Transverse colon (tissue), 4 donors: ENCODE measurements around the gene DTNA.

Experiments
- POLR2A ChIP-seq: fragments of 450-650 bp; IDR thresholded peaks from one replicate; pipeline ENCODE4 v1.6.1; 2016; ENCODE audit warnings: antibody characterized with exemption, mild to moderate bottlenecking, moderate library complexity
- POLR2AphosphoS5 ChIP-seq, 3 donors: sonication (generic); formaldehyde crosslinking; IDR thresholded peaks; one replicate each; pipeline ENCODE4 v1.6.1; 2016; ENCODE audit warnings: antibody characterized with exemption in 3 of 3
- TF ChIP-seq, protein P1 (sequence below), 5 experiments: fragments of 200-600 bp in 3 of 5; fragments of 450-650 bp in 2 of 5; sonication (generic) in 3 of 5; IDR thresholded peaks; 1 replicate in 2 of 5; 2 replicates in 3 of 5; pipeline ENCODE4 v1.5.1; 2016 to 2017; ENCODE audit warnings: antibody characterized with exemption in 5 of 5, inconsistent platforms in 3 of 5, mild to moderate bottlenecking in 2 of 5, moderate library complexity in 1 of 5

GRCh38 chr18:34928088-34928753, 218.1 kb downstream of the DTNA start:
- TF ChIP-seq POLR2AphosphoS5 (IDR thresholded peaks at IDR 0.05): no peak
- TF ChIP-seq, protein P1, sequence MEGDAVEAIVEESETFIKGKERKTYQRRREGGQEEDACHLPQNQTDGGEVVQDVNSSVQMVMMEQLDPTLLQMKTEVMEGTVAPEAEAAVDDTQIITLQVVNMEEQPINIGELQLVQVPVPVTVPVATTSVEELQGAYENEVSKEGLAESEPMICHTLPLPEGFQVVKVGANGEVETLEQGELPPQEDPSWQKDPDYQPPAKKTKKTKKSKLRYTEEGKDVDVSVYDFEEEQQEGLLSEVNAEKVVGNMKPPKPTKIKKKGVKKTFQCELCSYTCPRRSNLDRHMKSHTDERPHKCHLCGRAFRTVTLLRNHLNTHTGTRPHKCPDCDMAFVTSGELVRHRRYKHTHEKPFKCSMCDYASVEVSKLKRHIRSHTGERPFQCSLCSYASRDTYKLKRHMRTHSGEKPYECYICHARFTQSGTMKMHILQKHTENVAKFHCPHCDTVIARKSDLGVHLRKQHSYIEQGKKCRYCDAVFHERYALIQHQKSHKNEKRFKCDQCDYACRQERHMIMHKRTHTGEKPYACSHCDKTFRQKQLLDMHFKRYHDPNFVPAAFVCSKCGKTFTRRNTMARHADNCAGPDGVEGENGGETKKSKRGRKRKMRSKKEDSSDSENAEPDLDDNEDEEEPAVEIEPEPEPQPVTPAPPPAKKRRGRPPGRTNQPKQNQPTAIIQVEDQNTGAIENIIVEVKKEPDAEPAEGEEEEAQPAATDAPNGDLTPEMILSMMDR (IDR thresholded peaks at IDR 0.05): no peak
- no peak for TF ChIP-seq POLR2A
